PFSK-1 (cell line): ENCODE results near the gene ZNF408.

ENCODE experiments used
- FOXP2 ChIP-seq: optimal IDR thresholded peaks from 2 replicates; pipeline ENCODE3; 2011; ENCODE audit warnings: borderline replicate concordance, control low read depth, inconsistent platforms; ENCODE audit not compliant: insufficient read depth; ENCODE audit errors: extremely low read length, extremely low read depth
- POLR2AphosphoS5 ChIP-seq: IDR thresholded peaks from 2 replicates; pipeline ENCODE4 v1.6.1; 2012; ENCODE audit warnings: low read depth, mild to moderate bottlenecking, control low read depth, low read length, moderate library complexity
- SIN3A ChIP-seq: IDR thresholded peaks from 2 replicates; pipeline ENCODE4 v1.6.1; 2012; ENCODE audit warnings: mild to moderate bottlenecking, low read length, moderate library complexity, borderline replicate concordance; ENCODE audit not compliant: insufficient read depth
- TAF1 ChIP-seq: IDR thresholded peaks from 2 replicates; pipeline ENCODE4 v1.6.1; 2012; ENCODE audit warnings: low read length, control low read depth, borderline replicate concordance; ENCODE audit not compliant: insufficient read depth
- TF ChIP-seq, protein P1 (sequence below), 2 experiments: IDR thresholded peaks; 2 replicates each; pipeline versions ENCODE4 v1.6.1 to v1.8.0; 2011 to 2012; ENCODE audit warnings: low read depth in 2 of 2, low read length in 2 of 2, control low read depth in 1 of 2, inconsistent platforms in 1 of 2, mild to moderate bottlenecking in 1 of 2, moderate library complexity in 1 of 2; ENCODE audit not compliant: insufficient read depth in 1 of 2

Gene ZNF408

DNA sequence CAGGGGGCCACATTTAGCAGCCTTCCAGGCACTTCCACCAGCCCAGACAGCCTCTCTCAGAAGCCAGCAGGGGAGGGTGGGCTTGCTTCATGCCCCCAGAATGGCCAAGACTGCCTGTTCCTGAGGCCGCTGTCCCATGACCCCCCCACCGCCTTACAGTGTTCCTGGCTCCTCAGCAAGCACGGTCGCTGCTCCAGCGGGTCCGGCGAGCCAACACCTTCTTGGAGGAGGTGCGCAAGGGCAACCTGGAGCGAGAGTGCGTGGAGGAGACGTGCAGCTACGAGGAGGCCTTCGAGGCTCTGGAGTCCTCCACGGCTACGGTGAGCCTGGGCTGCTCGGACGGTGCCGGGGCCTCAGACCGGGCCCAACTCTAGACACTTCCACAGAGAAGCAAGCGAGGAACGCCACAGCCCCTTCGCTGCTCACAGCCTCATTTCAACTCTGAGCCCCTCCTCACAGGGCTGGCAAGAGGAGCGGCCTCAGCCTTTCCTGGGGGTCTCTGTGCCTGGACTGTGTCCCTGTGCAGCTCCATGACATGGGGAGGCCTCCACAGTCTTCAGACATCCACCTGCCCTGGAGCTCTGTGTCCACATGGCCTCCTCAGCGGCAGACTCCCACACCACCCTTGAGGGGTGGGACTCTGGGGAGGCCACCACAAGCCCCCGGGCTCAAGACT, 18.9 kb downstream of the ZNF408 start:
- TF ChIP-seq FOXP2 (no peak), POLR2AphosphoS5 (no peak), TAF1 (no peak), SIN3A (no peak)
- TF ChIP-seq, protein P1, sequence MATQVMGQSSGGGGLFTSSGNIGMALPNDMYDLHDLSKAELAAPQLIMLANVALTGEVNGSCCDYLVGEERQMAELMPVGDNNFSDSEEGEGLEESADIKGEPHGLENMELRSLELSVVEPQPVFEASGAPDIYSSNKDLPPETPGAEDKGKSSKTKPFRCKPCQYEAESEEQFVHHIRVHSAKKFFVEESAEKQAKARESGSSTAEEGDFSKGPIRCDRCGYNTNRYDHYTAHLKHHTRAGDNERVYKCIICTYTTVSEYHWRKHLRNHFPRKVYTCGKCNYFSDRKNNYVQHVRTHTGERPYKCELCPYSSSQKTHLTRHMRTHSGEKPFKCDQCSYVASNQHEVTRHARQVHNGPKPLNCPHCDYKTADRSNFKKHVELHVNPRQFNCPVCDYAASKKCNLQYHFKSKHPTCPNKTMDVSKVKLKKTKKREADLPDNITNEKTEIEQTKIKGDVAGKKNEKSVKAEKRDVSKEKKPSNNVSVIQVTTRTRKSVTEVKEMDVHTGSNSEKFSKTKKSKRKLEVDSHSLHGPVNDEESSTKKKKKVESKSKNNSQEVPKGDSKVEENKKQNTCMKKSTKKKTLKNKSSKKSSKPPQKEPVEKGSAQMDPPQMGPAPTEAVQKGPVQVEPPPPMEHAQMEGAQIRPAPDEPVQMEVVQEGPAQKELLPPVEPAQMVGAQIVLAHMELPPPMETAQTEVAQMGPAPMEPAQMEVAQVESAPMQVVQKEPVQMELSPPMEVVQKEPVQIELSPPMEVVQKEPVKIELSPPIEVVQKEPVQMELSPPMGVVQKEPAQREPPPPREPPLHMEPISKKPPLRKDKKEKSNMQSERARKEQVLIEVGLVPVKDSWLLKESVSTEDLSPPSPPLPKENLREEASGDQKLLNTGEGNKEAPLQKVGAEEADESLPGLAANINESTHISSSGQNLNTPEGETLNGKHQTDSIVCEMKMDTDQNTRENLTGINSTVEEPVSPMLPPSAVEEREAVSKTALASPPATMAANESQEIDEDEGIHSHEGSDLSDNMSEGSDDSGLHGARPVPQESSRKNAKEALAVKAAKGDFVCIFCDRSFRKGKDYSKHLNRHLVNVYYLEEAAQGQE (IDR thresholded peaks at IDR 0.05; ENCODE audit: insufficient read depth in 1 of 2, low read depth in 2 of 2, low read length in 2 of 2) = no peak

DNA sequence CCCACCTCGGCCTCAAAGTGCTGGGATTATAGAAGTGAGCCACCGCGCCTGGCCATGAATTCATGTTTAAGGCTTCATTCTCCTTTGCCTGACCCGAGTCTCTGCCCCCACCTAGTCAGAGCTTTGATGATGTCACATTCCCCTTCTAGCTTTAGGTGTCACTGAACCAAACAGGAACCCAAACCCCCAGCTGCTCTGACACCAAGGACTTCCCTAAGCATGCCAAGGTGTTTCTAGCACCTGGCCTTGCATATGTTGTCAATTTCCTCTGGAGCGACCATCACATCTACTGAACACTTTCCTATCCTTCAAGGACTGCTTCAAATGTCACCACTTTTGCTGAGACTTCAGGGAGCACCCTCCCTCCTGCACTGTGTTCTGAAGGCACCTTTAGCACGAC, 20.5 kb downstream of the ZNF408 start:
- TF ChIP-seq FOXP2 (no peak), TAF1 (no peak)

DNA sequence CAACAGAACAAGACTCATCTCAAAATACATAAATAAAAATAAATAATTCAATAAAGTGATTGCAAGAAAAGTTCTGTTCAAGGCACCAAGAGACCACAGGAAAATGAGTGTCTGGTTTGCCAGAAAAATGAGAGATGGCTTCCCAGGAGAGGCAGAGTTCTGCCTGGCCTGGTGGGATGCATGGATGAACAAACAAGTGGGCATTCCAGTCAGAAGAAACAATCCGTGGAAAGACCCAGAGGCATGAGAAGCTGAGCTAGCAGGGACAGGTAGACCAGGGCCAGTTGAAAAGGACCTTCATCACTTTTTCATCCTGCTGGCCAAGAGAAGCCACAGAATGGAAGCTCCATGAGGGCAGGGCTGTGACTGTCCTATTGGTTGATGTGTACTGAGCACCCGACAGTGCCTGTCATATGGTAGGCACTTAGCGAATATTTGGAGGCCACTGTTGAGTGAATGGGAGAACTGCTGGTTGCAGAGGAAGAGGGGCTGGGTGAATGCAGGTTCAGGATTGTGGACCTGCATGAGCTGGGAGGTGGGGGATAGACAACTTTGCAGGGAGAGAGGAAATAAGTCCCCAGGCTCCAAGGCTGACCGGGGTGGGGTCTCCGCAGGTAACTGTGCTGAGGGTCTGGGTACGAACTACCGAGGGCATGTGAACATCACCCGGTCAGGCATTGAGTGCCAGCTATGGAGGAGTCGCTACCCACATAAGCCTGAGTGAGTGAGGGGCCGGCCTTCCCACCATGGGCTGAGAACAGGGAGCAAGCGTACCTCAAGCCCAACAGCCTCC, 21.9 kb downstream of the ZNF408 start:
- no peak for TF ChIP-seq POLR2AphosphoS5
- no peak for TF ChIP-seq FOXP2
- TF ChIP-seq, protein P1 (IDR thresholded peaks at IDR 0.05; ENCODE audit: insufficient read depth in 1 of 2, low read depth in 2 of 2, low read length in 2 of 2) = no peak
- TF ChIP-seq TAF1 = no peak
- no peak for TF ChIP-seq SIN3A

DNA sequence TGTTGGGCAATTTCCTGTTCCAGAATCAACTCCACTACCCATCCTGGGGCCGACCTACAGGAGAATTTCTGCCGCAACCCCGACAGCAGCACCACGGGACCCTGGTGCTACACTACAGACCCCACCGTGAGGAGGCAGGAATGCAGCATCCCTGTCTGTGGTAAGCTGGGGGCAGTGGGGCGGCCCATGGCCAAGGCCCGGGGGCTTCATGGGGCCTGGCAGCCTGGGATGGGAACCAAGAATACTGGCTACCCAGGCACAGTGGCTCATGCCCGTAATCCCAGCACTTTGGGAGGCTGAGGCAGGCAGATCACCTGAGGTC, 22.5 kb downstream of the ZNF408 start:
- TF ChIP-seq FOXP2 (no peak), POLR2AphosphoS5 (no peak), TAF1 (no peak), SIN3A (no peak)
- TF ChIP-seq, protein P1 (IDR thresholded peaks at IDR 0.05; ENCODE audit: insufficient read depth in 1 of 2, low read depth in 2 of 2, low read length in 2 of 2) = no peak

DNA sequence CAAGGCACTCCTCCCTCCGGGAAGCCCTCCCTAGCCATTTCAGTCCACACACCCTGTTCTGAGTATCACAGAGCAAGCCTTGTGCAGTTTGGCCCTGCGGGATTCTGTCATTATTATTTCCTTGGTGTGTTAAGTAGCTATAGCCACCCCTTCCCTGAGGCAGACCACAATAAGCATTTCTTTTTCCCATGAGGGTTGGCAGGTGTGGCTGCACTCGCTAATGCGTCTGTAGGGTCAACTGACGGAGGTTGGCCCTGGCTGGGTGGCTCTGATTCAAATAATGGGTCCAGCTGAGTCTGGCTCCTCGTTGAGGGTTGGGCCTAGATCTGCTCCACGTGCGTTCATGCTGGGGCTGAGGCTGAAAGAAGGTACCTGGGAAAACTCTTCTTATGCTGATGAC, 23.3 kb downstream of the ZNF408 start:
- TF ChIP-seq, protein P1 (IDR thresholded peaks at IDR 0.05; ENCODE audit: insufficient read depth in 1 of 2, low read depth in 2 of 2, low read length in 2 of 2) = no peak
- TF ChIP-seq POLR2AphosphoS5 (no peak), SIN3A (no peak)
